NCI-H226 (cell line): ENCODE results near the gene CRTAC1.

Experiments
- DNase-seq: peaks from one replicate; pipeline ENCODE4 v3.0.0-alpha.2; 2015

The CRTAC1 gene

GRCh38 chr10:98028168-98028770, 2.2 kb downstream of the CRTAC1 start:
- peak; percentile 27 for DNase-seq

GRCh38 chr10:98023024-98023423, 7.4 kb downstream of the CRTAC1 start:
- no peak for DNase-seq

- no peak for DNase-seq
Observed at GRCh38 chr10:98020784-98021183, 9.6 kb downstream of the CRTAC1 start.

GRCh38 chr10:98020254-98020653, 10.2 kb downstream of the CRTAC1 start:
- DNase-seq: no peak

- no peak for DNase-seq
Observed at GRCh38 chr10:98019784-98020183, 10.6 kb downstream of the CRTAC1 start.

GRCh38 chr10:98016772-98017475, 13.5 kb downstream of the CRTAC1 start:
- no peak for DNase-seq

GRCh38 chr10:98013776-98014175, 16.6 kb downstream of the CRTAC1 start:
- DNase-seq: no peak

GRCh38 chr10:98013122-98013521, 17.3 kb downstream of the CRTAC1 start:
- no peak for DNase-seq

GRCh38 chr10:98012644-98013043, 17.8 kb downstream of the CRTAC1 start:
- no peak for DNase-seq

- no peak for DNase-seq
Observed at GRCh38 chr10:98010939-98011685, 19.3 kb downstream of the CRTAC1 start.

GRCh38 chr10:98006266-98006665, 24.2 kb downstream of the CRTAC1 start:
- DNase-seq: no peak

GRCh38 chr10:98001736-98002135, 28.7 kb downstream of the CRTAC1 start:
- DNase-seq: no peak

- DNase-seq: no peak
Observed at GRCh38 chr10:98000346-98000745, 30.1 kb downstream of the CRTAC1 start.

- no peak for DNase-seq
Observed at GRCh38 chr10:97999923-98000248, 30.5 kb downstream of the CRTAC1 start.

- peak; percentile 15 for DNase-seq
Observed at GRCh38 chr10:97999066-97999922, 31.1 kb downstream of the CRTAC1 start.

GRCh38 chr10:97991871-97992270, 38.5 kb downstream of the CRTAC1 start:
- peak; percentile 26 for DNase-seq

- no peak for DNase-seq
Observed at GRCh38 chr10:97981816-97982215, 48.6 kb downstream of the CRTAC1 start.

GRCh38 chr10:97977673-97978072, 52.7 kb downstream of the CRTAC1 start:
- no peak for DNase-seq

- no peak for DNase-seq
Observed at GRCh38 chr10:97975598-97975997, 54.8 kb downstream of the CRTAC1 start.

- no peak for DNase-seq
Observed at GRCh38 chr10:97974526-97975525, 55.6 kb downstream of the CRTAC1 start.

- DNase-seq: no peak
Observed at GRCh38 chr10:97974100-97974499, 56.3 kb downstream of the CRTAC1 start.

GRCh38 chr10:97969538-97970079, 60.8 kb downstream of the CRTAC1 start:
- DNase-seq: no peak
